WTC11 (cell line): ENCODE data around the gene RNF2. TPM values are rescaled to one million over a fixed set of nuclear protein-coding genes. Genes with fewer than 3 reads are reported as not detected.

Source experiments
- ATAC-seq: fragments of 200-7000 bp; cut with Tn5 transposase; 2 replicates; pipeline ENCODE4 v1.10.0; 2021; ENCODE audit warnings: mild to moderate bottlenecking, moderate library complexity
- CTCF ChIA-PET: fragments of 300-600 bp; sonication (Branson Sonifier 250); formaldehyde crosslinking; loops from one replicate; lab custom pipeline; 2021; ENCODE audit warnings: antibody characterized with exemption; lab: Charles Lee
- POLR2A ChIA-PET: fragments of 350-600 bp; sonication (Branson Sonifier 250); formaldehyde crosslinking; loops from one replicate; lab custom pipeline; 2021; ENCODE audit warnings: antibody characterized with exemption; lab: Charles Lee
- DNase-seq: peaks from one replicate; pipeline ENCODE4 v3.0.0; 2021; ENCODE audit warnings: low spot score
- H3K27ac Mint-ChIP-seq: 2 replicates; pipeline ENCODE4 v1.8.0; 2021; ENCODE audit warnings: mixed read lengths
- H3K27me3 Mint-ChIP-seq: 2 replicates; pipeline ENCODE4 v1.8.0; 2021; ENCODE audit warnings: low read depth, mild to moderate bottlenecking, moderate library complexity, mixed read lengths
- H3K36me3 Mint-ChIP-seq: 2 replicates; pipeline ENCODE4 v1.8.0; 2021; ENCODE audit warnings: mixed read lengths
- H3K4me1 Mint-ChIP-seq: 2 replicates; pipeline ENCODE4 v1.8.0; 2022; ENCODE audit warnings: mixed read lengths
- H3K4me3 Mint-ChIP-seq: 2 replicates; pipeline ENCODE4 v1.8.0; 2021; ENCODE audit warnings: mild to moderate bottlenecking, moderate library complexity, mixed read lengths
- H3K9me3 Mint-ChIP-seq: 2 replicates; pipeline ENCODE4 v1.8.0; 2021; ENCODE audit warnings: mixed read lengths
- ATF3 ChIP-seq: sonication (generic); formaldehyde crosslinking; conservative IDR thresholded peaks from 2 replicates; pipeline ENCODE4 v1.8.1; 2022; ENCODE audit warnings: mild to moderate bottlenecking, missing genetic modification reagents
- CBFB ChIP-seq: sonication (generic); formaldehyde crosslinking; IDR thresholded peaks from 2 replicates; pipeline ENCODE4 v1.8.1; 2022; ENCODE audit warnings: mild to moderate bottlenecking, low read depth, missing genetic modification reagents
- CREM ChIP-seq: sonication (generic); formaldehyde crosslinking; IDR thresholded peaks from 2 replicates; pipeline ENCODE4 v1.8.1; 2022; ENCODE audit warnings: mild to moderate bottlenecking, missing genetic modification reagents, moderate library complexity
- E2F1 ChIP-seq: sonication (generic); formaldehyde crosslinking; IDR thresholded peaks from 2 replicates; pipeline ENCODE4 v1.8.0; 2022; ENCODE audit warnings: mild to moderate bottlenecking, missing genetic modification reagents
- E2F5 ChIP-seq: sonication (generic); formaldehyde crosslinking; IDR thresholded peaks from 2 replicates; pipeline ENCODE4 v1.8.1; 2022; ENCODE audit warnings: mild to moderate bottlenecking, moderate library complexity, missing genetic modification reagents
- ELF4 ChIP-seq: sonication (generic); formaldehyde crosslinking; IDR thresholded peaks from 2 replicates; pipeline ENCODE4 v1.8.1; 2022; ENCODE audit warnings: low read depth, mild to moderate bottlenecking, moderate library complexity, missing genetic modification reagents
- ERG ChIP-seq: fragments of 250-450 bp; sonication (Bioruptor Pico); IDR thresholded peaks from 2 replicates; pipeline ENCODE4 v1.8.0; 2021; ENCODE audit warnings: mild to moderate bottlenecking
- FOXK1 ChIP-seq: sonication (generic); formaldehyde crosslinking; IDR thresholded peaks from 2 replicates; pipeline ENCODE4 v1.8.0; 2022; ENCODE audit warnings: mild to moderate bottlenecking, moderate library complexity, missing genetic modification reagents
- MAX ChIP-seq: sonication (generic); formaldehyde crosslinking; IDR thresholded peaks from 2 replicates; pipeline ENCODE4 v1.8.0; 2022; ENCODE audit warnings: mild to moderate bottlenecking, missing genetic modification reagents
- MXD4 ChIP-seq: fragments of 250-450 bp; sonication (Bioruptor Pico); IDR thresholded peaks from 2 replicates; pipeline ENCODE4 v1.8.0; 2021; ENCODE audit warnings: mild to moderate bottlenecking, moderate library complexity, borderline replicate concordance
- NFE2L1 ChIP-seq: sonication (generic); formaldehyde crosslinking; IDR thresholded peaks from 2 replicates; pipeline ENCODE4 v1.8.1; 2023; ENCODE audit warnings: missing genetic modification reagents
- NR3C1 ChIP-seq: sonication (generic); formaldehyde crosslinking; conservative IDR thresholded peaks from 2 replicates; pipeline ENCODE4 v1.8.1; 2023; ENCODE audit warnings: low read depth, mild to moderate bottlenecking, missing genetic modification reagents
- PREB ChIP-seq: sonication (generic); formaldehyde crosslinking; IDR thresholded peaks from 2 replicates; pipeline ENCODE4 v1.8.1; 2022; ENCODE audit warnings: mild to moderate bottlenecking, missing genetic modification reagents, moderate library complexity, borderline replicate concordance
- PRRX2 ChIP-seq: fragments of 250-450 bp; sonication (Bioruptor Pico); IDR thresholded peaks from 2 replicates; pipeline ENCODE4 v1.8.0; 2021; ENCODE audit warnings: mild to moderate bottlenecking
- RELA ChIP-seq: sonication (generic); formaldehyde crosslinking; IDR thresholded peaks from 2 replicates; pipeline ENCODE4 v1.8.1; 2022; ENCODE audit warnings: missing genetic modification reagents, mild to moderate bottlenecking, borderline replicate concordance
- RORB ChIP-seq: fragments of 250-450 bp; sonication (Bioruptor Pico); IDR thresholded peaks from 2 replicates; pipeline ENCODE4 v1.9.0; 2021; ENCODE audit warnings: mild to moderate bottlenecking
- STAT6 ChIP-seq: sonication (generic); formaldehyde crosslinking; conservative IDR thresholded peaks from 2 replicates; pipeline ENCODE4 v1.8.1; 2023; ENCODE audit warnings: mild to moderate bottlenecking, low read depth, missing genetic modification reagents, moderate library complexity
- TEAD4 ChIP-seq: sonication (generic); formaldehyde crosslinking; IDR thresholded peaks from 2 replicates; pipeline ENCODE4 v1.8.0; 2022; ENCODE audit warnings: mild to moderate bottlenecking, missing genetic modification reagents
- TP53 ChIP-seq: sonication (generic); formaldehyde crosslinking; IDR thresholded peaks from 2 replicates; pipeline ENCODE4 v1.8.1; 2023; ENCODE audit warnings: mild to moderate bottlenecking, missing genetic modification reagents
- USF1 ChIP-seq: sonication (generic); formaldehyde crosslinking; IDR thresholded peaks from 2 replicates; pipeline ENCODE4 v1.8.0; 2022; ENCODE audit warnings: mild to moderate bottlenecking, missing genetic modification reagents
- USF2 ChIP-seq: sonication (generic); formaldehyde crosslinking; IDR thresholded peaks from 2 replicates; pipeline ENCODE4 v1.8.1; 2023; ENCODE audit warnings: mild to moderate bottlenecking, missing genetic modification reagents, moderate library complexity
- ZBTB43 ChIP-seq: sonication (generic); formaldehyde crosslinking; IDR thresholded peaks from 2 replicates; pipeline ENCODE4 v1.8.1; 2023; ENCODE audit warnings: mild to moderate bottlenecking, missing genetic modification reagents
- ZNF121 ChIP-seq: sonication (generic); formaldehyde crosslinking; IDR thresholded peaks from 2 replicates; pipeline ENCODE4 v1.8.0; 2023; ENCODE audit warnings: missing genetic modification reagents
- ZNF263 ChIP-seq: sonication (generic); formaldehyde crosslinking; IDR thresholded peaks from 2 replicates; pipeline ENCODE4 v1.8.1; 2022; ENCODE audit warnings: low read depth, mild to moderate bottlenecking, moderate library complexity, missing genetic modification reagents
- ZNF396 ChIP-seq: fragments of 250-450 bp; sonication (Bioruptor Pico); IDR thresholded peaks from 2 replicates; pipeline ENCODE4 v1.8.0; 2021; ENCODE audit warnings: mild to moderate bottlenecking, moderate library complexity, borderline replicate concordance
- ZNF416 ChIP-seq: fragments of 250-450 bp; sonication (Bioruptor Pico); IDR thresholded peaks from 2 replicates; pipeline ENCODE4 v1.9.0; 2021; ENCODE audit warnings: mild to moderate bottlenecking, inconsistent platforms
- ZNF671 ChIP-seq: fragments of 250-450 bp; sonication (Bioruptor Pico); IDR thresholded peaks from 2 replicates; pipeline ENCODE4 v1.8.0; 2021; ENCODE audit warnings: mild to moderate bottlenecking
- total RNA-seq: library from RNA; stranded (reverse); gene quantifications from 3 replicates; pipeline ENCODE4 v1.2.3, GENCODE V29; 2021

Gene RNF2
- total RNA-seq, 1 experiment from 2014 or later: 37.3 TPM

- no peak for TF ChIP-seq PRRX2 (CRISPR knock-in tag)
- no peak for TF ChIP-seq ELF4
- no peak for TF ChIP-seq CREM (CRISPR knock-in tag)
- TF ChIP-seq TP53 (CRISPR knock-in tag): no peak
- no peak for TF ChIP-seq E2F5 (CRISPR knock-in tag)
- no peak for TF ChIP-seq NR3C1
- no peak for TF ChIP-seq ZNF416 (CRISPR knock-in tag)
- no peak for TF ChIP-seq ZNF396 (CRISPR knock-in tag)
- TF ChIP-seq STAT6: no peak
- TF ChIP-seq RORB: no peak
- TF ChIP-seq USF1 (CRISPR knock-in tag): no peak
Measured at GRCh38 chr1:185108321-185108720, 63.0 kb downstream of the RNF2 start (continued).

GRCh38 chr1:185110145-185110544 lies 64.8 kb downstream of the RNF2 start:
- Mint-ChIP-seq H3K4me1 (no peaks in the 10 kb centered on the region), H3K4me3 (no peak overlapping the region), H3K36me3 (peaks cover 12% of the 10 kb centered on the region), H3K9me3 (peaks cover 15% of the 10 kb centered on the region), H3K27ac (no peak overlapping the region), H3K27me3 (no peaks in the 10 kb centered on the region)
- ChIA-PET POLR2A (no interaction called here), CTCF (no interaction called here)
- no peak for ATAC-seq
- no peak for DNase-seq
- TF ChIP-seq NFE2L1 (no peak), RELA (CRISPR knock-in tag) (no peak), E2F1 (CRISPR knock-in tag) (no peak), TEAD4 (no peak), MXD4 (CRISPR knock-in tag) (no peak), ZNF263 (no peak), CBFB (CRISPR knock-in tag) (no peak), ZNF671 (CRISPR knock-in tag) (no peak), ZBTB43 (no peak), FOXK1 (CRISPR knock-in tag) (no peak), ERG (no peak), ZNF121 (CRISPR knock-in tag) (no peak), MAX (CRISPR knock-in tag) (no peak), PREB (CRISPR knock-in tag) (no peak), USF2 (CRISPR knock-in tag) (no peak), ATF3 (no peak)
